GM18511 (cell line): ENCODE results near the gene AARS2.

ENCODE experiments used
- ATAC-seq: cut with Tn5 transposase; IDR thresholded peaks from one replicate; pipeline ENCODE4 v1.9.1; 2021; ENCODE audit warnings: mild to moderate bottlenecking, moderate library complexity; ENCODE audit not compliant: unreplicated experiment

AARS2 gene

GRCh38 chr6:44250718-44251123, 62.4 kb downstream of the AARS2 start:
- no peak for ATAC-seq

GRCh38 chr6:44250067-44250717, 63.0 kb downstream of the AARS2 start:
- ATAC-seq = no peak
